NCI-H2107 treated with DMSO at 0.1 percent for 48 hours (cell line): ENCODE results near the gene TCEAL3.
A peak's percentile ranks its signal among the peaks of the same experiment; 100 is the strongest.
"Not testable (repeated sequence)": the region's sequence is repeated elsewhere in the genome, so short reads cannot be mapped to it uniquely, and the experiment has no call there.

Source experiments
- DNase-seq: peaks from one replicate; lab custom pipeline; 2025; ENCODE audit not compliant: unreplicated experiment; lab: John Stamatoyannopoulos, UW

TCEAL3 gene

DNA sequence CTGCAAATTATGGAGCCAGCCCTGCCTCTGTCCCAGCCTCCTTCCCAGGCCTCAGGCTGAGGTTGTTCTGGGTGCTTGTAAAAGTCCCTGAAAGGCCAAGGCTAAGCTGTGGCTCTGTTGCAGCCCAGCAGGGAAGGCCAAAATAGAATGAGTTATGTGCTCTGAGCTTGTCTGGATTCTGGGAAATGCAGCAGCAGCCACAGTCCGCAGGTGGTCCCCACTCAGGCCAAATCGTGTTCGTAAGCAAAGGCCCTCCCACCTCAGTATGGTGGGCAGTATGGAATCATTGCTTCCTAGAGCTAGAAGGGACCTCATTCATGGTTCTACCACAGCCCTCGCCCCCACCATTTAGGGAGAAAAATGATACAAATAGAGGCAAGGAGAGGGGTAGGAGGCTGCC lies 16.3 kb downstream of the TCEAL3 start:
- no peak for DNase-seq

DNA sequence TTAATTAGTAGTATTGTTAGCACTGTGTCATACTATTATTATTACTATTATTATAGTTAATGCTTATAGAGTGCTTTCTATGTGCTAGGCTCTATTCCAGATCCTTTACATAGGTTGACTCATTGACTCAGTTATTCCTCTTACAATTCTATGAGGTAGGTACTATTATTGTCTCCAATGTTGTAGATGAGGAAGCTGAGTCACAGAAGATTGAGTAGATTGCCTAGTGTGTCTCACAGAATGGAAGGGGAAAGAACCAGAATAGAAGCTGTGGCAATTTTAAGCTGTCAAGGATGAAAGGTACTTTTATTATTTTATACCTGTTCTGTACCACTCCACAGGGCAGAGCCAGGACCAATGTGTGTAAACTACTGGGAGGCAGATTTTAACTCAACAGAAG lies 19.1 kb downstream of the TCEAL3 start:
- DNase-seq: no peak

DNA sequence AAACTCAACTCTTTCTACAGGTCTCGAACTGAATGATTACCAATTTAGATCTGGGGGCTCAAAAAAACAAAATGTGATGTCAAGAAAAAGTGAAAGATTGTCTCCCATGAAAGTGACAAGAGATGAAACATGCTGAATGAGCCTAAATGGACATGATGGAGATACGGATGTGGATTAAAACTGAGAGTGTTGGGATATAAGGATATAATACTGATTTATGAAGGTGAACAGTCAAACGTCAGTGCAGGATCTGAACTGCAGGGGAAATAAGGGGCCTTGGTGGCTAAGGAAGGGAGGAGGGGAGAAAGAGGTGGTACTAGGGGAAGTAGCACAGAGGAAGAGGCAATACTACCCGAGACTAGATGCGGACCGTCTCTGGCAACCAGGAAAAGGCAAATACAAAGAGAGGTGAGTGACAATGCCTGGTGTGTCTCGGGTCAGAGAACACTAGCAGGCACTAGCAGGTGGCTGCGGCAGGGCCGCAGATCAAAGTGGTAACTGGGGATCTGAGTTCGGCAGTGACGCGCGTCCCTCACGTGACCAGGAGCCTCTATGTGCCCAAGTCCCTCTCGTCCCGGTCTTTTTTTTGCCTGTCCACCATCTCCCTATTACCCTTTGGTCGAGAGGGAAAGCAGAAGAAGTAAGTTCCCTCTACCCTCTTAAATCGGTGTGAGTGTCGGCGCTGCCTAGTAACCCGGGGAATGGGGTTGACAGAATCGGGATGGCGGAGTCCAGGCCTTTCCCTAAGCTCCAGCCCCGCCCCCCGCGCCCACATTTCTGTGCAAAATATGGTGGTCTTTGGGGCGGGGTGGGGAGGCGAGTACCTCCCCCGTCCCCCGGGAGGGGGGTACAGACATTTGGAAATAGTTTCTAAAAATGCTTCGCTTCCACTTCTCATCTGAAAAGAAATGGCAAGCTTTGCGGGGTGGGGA lies 20.9 kb downstream of the TCEAL3 start, which contains the start of gene TCEAL1:
TCEAL1 (plus strand) TSS at position 590 of the 932 bp plus-strand sequence. CDS start 942 bp downstream, outside the sequence.
- DNase-seq: peak; percentile 81

DNA sequence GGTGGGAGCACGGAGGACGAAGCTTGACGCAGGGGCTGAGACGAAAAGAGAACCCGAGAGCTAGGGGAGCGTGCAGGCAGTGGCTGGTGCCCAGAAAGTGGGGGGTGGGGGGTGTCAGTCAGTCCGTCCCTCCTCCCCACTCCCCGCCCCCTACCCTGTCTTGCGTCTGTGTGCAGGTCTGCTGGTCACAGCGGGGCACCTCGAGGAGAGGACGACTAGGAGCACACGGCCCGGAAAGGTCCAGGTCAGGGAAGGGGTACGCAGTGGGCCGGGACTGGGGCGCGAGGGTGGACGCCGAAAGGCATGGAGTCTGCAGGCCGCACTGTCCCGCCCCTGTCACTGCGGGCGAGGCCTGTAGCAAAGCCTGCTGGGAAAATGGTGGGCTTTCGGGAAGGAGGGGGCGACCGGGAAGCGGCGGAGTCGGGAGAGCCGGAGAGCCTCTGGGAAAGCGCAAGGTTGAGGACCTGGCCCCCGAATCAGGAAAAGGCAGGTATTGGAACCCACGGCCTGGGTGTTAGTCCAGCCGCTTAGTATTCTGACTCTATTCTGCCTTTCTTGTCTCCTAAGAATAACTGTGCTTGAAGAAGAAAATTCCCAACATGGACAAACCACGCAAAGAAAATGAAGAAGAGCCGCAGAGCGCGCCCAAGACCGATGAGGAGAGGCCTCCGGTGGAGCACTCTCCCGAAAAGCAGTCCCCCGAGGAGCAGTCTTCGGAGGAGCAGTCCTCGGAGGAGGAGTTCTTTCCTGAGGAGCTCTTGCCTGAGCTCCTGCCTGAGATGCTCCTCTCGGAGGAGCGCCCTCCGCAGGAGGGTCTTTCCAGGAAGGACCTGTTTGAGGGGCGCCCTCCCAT lies 21.8 kb downstream of the TCEAL3 start:
- DNase-seq: peak; percentile 40

DNA sequence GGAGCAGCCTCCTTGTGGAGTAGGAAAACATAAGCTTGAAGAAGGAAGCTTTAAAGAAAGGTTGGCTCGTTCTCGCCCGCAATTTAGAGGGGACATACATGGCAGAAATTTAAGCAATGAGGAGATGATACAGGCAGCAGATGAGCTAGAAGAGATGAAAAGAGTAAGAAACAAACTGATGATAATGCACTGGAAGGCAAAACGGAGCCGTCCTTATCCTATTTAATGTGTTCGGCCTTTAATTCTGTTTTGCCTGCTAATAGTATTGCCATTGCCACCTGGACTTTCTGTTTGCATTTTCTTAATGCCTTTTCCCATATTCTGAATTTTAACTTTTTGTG lies 22.4 kb downstream of the TCEAL3 start:
- no peak for DNase-seq

DNA sequence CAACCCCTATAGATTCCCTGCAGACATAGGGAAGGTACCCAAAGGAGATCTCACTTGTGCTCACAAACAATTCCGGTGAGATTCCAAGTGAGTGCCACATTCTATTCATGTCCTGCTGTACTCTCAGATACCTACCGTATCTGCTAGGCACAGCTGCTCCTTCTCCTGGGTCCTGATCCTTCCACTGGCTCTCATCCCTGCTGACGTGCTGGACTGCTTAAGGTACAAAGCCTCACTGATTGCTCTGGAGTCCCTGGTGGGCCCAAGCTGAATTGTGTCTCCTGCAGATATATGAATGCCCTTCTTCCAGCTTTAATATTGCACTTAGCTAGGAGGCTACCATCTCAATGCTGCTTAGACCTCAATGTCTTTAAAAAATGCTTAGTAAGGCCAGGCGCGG lies 23.4 kb downstream of the TCEAL3 start:
- DNase-seq: no peak

DNA sequence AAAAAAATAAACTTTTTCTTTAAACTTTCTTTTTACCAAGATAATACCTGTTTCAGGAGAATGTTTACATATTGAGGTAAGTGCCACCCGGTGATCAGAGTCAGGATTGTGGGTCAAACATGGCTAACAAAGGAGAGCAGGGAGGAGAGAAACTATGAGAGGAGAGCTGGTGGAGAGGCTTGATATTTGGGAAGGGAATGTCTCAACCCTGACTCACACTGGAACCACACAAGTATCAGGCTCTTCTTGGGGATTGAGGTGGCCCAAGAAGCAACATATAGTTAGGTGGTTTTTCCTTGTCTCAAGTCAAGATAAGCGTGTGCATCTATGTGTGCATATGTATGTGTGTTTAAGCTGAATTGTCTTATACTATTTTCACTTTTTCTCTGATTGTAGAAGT lies 27.7 kb downstream of the TCEAL3 start:
- no peak for DNase-seq

DNA sequence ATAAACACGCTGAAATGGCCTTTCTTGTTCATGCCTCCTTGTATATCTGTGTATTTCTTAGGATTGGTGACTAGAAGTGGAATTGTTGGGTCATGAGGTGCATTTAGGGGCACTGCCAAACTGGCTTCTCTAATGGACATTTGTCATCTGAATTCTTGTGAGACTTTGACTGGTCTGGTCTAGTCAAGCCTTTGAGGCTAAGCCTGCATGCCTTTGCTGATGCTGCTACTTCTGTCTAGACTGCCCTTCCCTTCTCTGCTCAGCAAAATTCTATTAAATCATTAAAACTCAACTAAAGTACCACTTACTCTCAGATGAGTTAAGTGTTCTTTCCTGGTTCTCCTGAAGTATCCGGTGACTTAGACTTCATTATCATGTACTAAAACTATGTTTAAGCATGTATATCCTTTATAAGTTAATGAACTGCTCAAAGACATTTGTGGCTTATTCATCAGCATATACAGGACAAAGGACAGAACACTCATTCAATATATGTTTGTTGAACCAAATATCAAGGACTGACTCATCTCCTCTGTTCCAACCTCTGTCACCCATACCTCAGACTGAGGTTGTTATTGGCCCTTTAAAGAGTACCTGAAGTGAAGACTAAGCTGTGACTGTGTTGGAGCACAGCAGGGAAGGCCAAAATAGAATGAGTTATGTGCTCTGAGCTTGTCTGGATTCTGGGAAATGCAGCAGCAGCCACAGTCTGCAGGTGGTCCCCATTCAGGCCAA lies 30.0 kb downstream of the TCEAL3 start:
- no peak for DNase-seq

DNA sequence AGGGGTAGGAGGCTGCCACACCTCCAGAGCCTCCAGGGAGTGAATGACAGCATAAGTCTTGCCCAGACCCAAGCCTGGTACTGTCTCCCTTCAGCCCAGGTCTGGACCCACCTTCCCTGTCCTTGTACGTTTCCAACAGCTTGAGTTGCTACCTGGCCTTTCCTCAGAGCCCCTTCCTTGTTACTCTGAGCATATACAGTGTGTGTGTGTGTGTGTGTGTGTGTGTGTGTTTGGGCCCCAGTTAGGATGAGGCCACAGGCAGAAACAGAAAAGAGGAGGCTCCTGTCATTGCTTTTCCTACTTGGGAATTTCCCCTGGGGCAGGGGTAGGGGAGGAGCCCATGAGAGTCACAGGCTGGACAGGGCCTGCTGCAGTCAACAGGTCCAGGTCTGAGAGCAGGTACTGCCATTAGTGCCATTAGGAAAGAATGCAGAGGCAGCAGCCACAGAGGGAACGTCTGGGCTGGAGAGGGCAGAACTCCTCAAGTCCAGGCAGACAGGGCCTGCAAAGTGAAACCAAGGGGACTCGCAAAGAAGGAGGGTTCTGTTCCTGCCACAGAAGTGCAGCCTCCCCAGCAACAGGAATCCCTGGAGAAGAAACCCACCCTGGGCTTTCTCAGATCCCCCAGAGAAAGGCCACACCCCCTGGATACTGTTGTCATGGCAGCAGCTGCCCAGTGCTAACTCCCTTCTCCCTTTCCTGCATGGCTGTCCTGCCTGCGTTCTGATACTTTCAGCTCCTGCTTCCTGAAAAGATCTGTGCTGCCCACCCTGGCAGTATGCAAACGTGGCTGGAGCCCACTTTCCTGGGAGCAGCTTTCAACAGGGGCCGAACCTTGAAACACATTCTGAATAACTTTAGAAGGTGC lies 30.9 kb downstream of the TCEAL3 start:
- peak; percentile 29 for DNase-seq

DNA sequence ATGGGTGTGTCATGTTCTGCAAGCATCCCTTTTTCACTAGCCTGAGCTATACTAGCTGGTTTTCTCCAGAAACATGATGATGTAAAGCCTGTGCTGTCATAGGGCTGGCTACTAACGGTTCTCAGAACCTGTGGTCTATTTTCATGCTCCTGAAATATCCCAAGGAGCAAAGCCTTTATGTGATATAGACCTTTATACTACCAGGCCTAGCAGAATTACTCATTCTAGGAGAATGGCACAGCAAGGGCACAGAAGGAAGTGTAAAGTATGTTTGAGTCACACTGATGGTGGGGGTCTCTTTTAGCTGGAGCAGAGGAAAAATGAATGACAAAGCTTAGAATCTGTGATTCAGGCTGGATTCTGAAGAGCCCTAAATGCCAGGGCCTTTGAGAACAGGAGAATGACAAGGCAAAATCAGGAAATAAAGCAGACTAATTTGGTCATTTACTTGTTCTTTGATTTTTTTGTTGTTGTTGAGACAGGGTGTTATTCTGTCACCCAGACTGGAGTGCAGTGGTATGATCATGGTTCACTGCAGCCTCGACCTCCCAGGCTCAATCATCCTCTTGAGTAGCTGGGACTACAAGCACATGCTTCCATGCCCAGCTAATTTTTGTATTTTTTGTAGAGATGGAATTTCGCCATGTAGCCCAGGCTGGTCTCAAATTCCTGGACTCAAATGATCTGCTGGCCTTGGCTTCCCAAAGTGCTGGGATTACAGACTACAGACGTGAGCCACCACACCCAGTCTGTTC lies 32.8 kb downstream of the TCEAL3 start:
- no peak for DNase-seq

DNA sequence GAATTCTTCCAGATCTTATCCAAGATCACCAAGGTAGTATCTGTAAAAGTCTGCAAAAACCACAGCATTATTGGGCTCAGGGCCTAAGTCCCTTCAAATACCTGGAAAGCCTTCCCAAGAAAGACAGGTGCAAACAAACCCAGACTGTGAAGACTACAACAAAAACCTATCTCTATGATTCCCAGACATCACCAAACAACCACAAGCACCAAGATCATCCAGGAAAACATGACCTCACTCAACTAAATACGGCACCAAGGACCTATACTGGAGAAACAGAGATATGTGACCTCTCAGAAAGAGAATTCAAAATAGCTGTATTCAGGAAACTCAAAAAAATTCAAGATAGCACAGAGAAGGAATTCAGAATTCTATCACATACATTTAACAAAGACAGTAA lies 36.4 kb downstream of the TCEAL3 start:
- DNase-seq: no peak

DNA sequence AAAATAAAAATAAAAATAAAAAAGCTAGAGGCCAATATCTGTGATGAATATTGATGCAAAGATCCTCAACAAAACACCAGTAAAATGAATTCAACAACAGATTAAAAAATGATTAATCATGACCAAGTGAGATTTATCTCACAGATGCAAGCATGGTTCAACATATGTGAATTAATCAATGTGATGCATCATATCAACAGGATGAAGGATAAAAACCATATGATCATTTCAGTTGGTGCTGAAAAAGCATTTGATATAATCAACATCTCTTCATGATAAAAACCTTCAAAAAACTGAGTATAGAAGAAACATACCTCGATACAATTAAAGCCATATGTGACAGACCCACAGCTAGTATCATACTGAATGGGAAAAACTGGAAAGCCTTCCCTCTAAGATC lies 39.9 kb downstream of the TCEAL3 start:
- DNase-seq: no peak

DNA sequence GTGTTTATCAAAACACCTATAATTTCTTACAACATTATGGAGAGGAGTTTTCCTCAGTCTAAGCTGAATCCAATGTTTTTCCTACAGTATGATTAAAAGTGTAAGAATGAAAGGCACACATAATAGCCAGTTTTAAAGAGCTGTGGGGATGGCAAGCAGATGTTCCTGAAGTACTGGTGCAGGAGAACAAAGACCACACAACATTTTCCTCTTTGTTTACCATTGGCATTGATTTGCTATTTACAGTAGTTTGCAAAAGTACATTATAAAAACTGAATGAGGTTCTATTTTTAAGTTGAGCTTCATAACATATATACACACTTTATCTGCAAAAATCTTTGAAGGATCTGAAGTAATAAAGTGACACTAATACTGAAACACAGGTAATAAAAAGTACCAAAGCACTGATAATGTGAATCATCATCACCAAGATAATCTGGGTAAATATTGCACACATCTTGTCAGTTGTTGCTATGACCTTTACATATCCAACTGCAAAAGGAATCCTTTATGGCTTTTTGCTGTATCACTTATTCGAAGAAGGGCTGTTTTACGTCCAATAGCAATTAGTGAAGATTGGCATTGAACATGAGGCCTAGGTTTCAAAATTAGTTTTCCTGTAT lies 43.5 kb downstream of the TCEAL3 start:
- DNase-seq: peak; percentile 28

DNA sequence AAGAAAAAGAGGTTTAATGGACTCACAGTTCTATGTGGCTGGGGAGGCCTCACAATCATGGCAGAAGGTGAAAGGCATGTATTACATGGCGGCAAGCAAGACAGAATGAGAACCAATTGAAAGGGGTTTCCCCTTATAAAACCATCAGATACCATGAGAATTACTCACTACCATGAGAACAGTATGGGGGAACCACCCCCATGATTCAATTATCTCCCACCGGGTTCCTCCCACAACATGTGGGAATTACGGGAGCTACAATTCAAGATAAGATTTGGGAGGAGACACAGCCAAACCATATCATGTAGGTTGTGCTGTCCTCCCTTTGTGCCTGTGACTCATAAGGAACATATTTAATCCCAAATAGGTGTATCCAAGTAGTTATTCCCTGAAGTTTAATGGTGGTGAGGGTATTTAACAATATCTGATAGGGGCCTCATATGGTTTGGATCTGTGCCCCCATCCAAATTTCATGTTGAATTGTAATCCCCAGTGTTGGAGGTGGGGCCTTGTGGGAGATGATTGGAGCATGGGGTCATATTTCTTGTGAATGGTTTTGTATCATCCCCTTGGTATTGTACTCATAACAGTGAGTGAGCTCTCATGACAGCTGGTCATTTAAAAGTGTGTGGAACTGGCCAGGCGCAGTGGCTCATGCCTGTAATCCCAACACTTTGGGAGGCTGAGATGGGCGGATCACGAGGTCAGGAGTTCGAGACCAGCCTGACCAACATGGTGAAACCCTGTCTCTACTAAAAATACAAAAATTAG lies 47.7 kb downstream of the TCEAL3 start:
- DNase-seq: not testable (repeated sequence)

DNA sequence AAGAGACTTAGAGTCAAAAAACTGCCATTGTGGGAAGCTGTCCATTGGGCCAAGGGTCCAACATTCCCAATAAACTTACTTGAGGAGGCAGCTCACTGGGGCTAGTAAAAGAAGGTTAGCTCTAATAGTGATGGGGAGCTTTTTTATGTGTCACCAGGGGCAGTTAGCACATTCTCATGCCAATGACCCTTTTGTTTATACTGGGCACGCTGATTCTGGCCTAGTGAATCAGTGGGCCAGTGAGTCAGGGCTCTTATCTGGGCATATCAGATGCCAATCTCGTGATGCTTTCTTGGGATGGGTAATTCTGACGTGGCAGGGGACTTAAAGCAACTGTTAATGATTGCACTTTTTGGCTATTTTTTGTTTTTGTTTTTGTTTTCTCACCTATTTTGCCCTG lies 48.9 kb downstream of the TCEAL3 start:
- DNase-seq: no peak

DNA sequence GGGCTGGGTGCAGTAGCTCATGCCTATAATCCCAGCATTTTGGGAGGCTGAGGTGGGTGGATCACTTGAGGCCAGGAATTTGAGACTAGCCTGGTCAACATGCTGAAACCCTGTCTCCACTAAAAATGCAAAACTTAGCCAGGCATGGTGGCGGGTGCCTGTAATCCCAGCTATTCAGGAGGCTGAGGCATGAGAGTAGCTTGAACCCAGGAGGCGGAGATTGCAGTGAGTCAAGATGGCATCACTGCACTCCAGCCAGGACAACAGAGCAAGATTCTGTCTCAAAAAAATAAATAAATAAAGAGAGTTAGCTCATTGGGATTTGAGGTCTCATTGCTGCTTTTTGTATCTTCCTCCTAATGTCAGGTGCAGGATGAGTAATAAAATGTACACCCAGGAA lies 49.3 kb downstream of the TCEAL3 start:
- DNase-seq: not testable (repeated sequence)

DNA sequence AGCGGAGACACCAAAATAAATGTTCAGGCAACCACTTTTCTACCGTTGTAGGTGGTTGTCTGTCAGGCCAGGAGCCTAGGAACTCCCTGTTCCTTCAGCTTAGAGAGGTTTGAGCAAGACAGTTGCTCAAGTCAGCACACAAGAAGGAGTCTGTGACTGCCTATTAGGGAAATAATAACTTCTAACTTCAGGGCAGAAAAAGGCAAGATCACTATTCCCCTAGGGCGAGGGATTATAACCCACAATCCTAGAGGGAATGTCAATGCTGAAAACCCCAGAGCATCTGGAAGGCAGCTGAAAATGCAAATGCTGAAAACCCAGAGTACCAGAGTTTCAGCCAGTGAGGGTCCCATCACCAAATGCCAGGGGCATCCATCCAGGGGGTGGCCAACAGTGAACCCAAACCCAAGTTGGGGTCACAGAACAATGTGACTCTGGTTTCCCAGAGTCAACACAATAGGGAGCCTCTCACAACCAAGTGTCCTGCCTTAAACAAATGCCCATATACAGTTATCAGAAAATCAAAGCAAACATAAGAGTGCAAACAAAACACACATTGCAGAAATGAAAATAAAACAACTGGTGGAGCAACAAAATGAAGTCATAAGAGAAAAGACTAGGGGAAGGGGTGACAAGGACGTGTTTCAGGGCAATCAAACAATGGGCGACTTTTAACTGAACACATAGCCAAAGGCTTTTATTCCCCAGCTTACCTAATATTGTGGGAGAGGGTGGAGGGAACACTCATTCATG lies 51.1 kb downstream of the TCEAL3 start:
- DNase-seq: no peak

DNA sequence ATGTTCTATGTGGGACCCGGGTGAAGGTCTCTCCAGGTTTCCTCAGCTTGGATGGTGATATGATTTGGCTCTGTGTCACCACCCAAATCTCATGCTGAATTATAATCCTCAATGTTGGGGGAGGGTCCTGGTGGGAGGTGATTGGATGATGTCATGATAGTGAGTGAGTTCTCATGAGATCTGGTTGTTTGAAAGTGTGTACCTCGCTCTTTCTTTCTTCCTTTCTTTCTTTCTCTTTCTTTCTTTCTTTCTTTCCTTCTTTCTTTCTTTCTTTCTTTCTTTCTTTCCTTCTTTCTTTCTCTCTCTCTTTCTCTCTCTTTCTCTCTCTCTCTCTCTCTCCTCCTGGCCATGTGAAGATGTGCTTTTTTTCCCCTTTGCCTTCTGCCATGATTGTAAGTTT lies 51.7 kb downstream of the TCEAL3 start:
- not testable (repeated sequence) for DNase-seq
